IPS-18a (cell line): ENCODE data around the gene ADAMTS16.

Experiments used
- H3K27ac ChIP-seq: one replicate; pipeline ENCODE4 v1.5.1; 2013; ENCODE audit warnings: low read length
- H3K27me3 ChIP-seq: one replicate; pipeline ENCODE4 v1.6.1; 2013; ENCODE audit warnings: mild to moderate bottlenecking, low read length; ENCODE audit not compliant: control insufficient read depth, insufficient read depth
- H3K36me3 ChIP-seq: one replicate; pipeline ENCODE4 v1.6.1; 2013; ENCODE audit warnings: low read depth, low read length; ENCODE audit not compliant: control insufficient read depth
- H3K4me1 ChIP-seq: one replicate; pipeline ENCODE4 v1.6.1; 2013; ENCODE audit warnings: low read depth, low read length; ENCODE audit not compliant: control insufficient read depth
- H3K4me3 ChIP-seq: one replicate; pipeline ENCODE4 v1.5.1; 2013; ENCODE audit warnings: low read length
- H3K9ac ChIP-seq: one replicate; pipeline ENCODE4 v1.6.1; 2013; ENCODE audit warnings: mild to moderate bottlenecking, low read length, moderate library complexity
- H3K9me3 ChIP-seq: one replicate; pipeline ENCODE4 v1.6.1; 2013; ENCODE audit warnings: low read depth, low read length; ENCODE audit not compliant: control insufficient read depth

Gene ADAMTS16

GRCh38 chr5:5356765-5357164, 216.6 kb downstream of the ADAMTS16 start:
- Histone ChIP-seq H3K27me3 (no peaks in the 10 kb centered on the region), H3K4me1 (no peaks in the 10 kb centered on the region), H3K27ac (no peak overlapping the region), H3K36me3 (no peaks in the 10 kb centered on the region), H3K4me3 (no peak overlapping the region), H3K9me3 (no peaks in the 10 kb centered on the region), H3K9ac (no peak overlapping the region)

GRCh38 chr5:5359618-5360017, 219.5 kb downstream of the ADAMTS16 start:
- H3K9ac ChIP-seq, result no peak overlapping the region
- H3K27me3 ChIP-seq, result no peaks in the 10 kb centered on the region
- no peaks in the 10 kb centered on the region for H3K36me3 ChIP-seq
- H3K9me3 ChIP-seq, result no peaks in the 10 kb centered on the region
- no peak overlapping the region for H3K27ac ChIP-seq
- no peaks in the 10 kb centered on the region for H3K4me1 ChIP-seq
- no peak overlapping the region for H3K4me3 ChIP-seq

- Histone ChIP-seq H3K36me3 (no peaks in the 10 kb centered on the region), H3K9me3 (no peaks in the 10 kb centered on the region), H3K27ac (no peak overlapping the region), H3K4me3 (no peak overlapping the region), H3K9ac (no peak overlapping the region), H3K4me1 (no peaks in the 10 kb centered on the region), H3K27me3 (no peaks in the 10 kb centered on the region)
Observed at GRCh38 chr5:5360363-5360940, 220.3 kb downstream of the ADAMTS16 start.

GRCh38 chr5:5360941-5361520, 220.9 kb downstream of the ADAMTS16 start:
- H3K27ac ChIP-seq, result no peak overlapping the region
- no peaks in the 10 kb centered on the region for H3K36me3 ChIP-seq
- H3K4me1 ChIP-seq, result no peaks in the 10 kb centered on the region
- H3K27me3 ChIP-seq, result no peaks in the 10 kb centered on the region
- H3K4me3 ChIP-seq, result no peak overlapping the region
- no peaks in the 10 kb centered on the region for H3K9me3 ChIP-seq
- no peak overlapping the region for H3K9ac ChIP-seq

GRCh38 chr5:5363045-5363444, 222.9 kb downstream of the ADAMTS16 start:
- Histone ChIP-seq H3K4me3 (no peak overlapping the region), H3K9me3 (no peaks in the 10 kb centered on the region), H3K9ac (no peak overlapping the region), H3K36me3 (no peaks in the 10 kb centered on the region), H3K27ac (no peak overlapping the region), H3K27me3 (no peaks in the 10 kb centered on the region), H3K4me1 (no peaks in the 10 kb centered on the region)

- H3K27me3 ChIP-seq, result no peaks in the 10 kb centered on the region
- no peaks in the 10 kb centered on the region for H3K36me3 ChIP-seq
- peaks cover 3% of the 10 kb centered on the region for H3K4me1 ChIP-seq
- no peak overlapping the region for H3K9ac ChIP-seq
- H3K9me3 ChIP-seq, result no peaks in the 10 kb centered on the region
- H3K4me3 ChIP-seq, result no peak overlapping the region
- H3K27ac ChIP-seq, result no peak overlapping the region
Observed at GRCh38 chr5:5364932-5365331, 224.8 kb downstream of the ADAMTS16 start.

- peaks cover 14% of the 10 kb centered on the region for H3K4me1 ChIP-seq
- no peaks in the 10 kb centered on the region for H3K27me3 ChIP-seq
- H3K9ac ChIP-seq, result no peak overlapping the region
- no peak overlapping the region for H3K4me3 ChIP-seq
- no peaks in the 10 kb centered on the region for H3K9me3 ChIP-seq
- H3K36me3 ChIP-seq, result no peaks in the 10 kb centered on the region
- H3K27ac ChIP-seq, result no peak overlapping the region
Observed at GRCh38 chr5:5367739-5368138, 227.6 kb downstream of the ADAMTS16 start.

GRCh38 chr5:5369051-5369605, 229.0 kb downstream of the ADAMTS16 start:
- H3K9ac ChIP-seq, result no peak overlapping the region
- H3K9me3 ChIP-seq, result no peaks in the 10 kb centered on the region
- H3K27me3 ChIP-seq, result no peaks in the 10 kb centered on the region
- H3K4me3 ChIP-seq, result no peak overlapping the region
- no peaks in the 10 kb centered on the region for H3K36me3 ChIP-seq
- H3K27ac ChIP-seq, result no peak overlapping the region
- peaks cover 14% of the 10 kb centered on the region for H3K4me1 ChIP-seq
